ENCODE data around the gene NFATC1. TPM values are rescaled to one million over a fixed set of nuclear protein-coding genes. Genes with fewer than 3 reads are reported as not detected.

The NFATC1 gene
- total RNA-seq, 6 donors from 2014 or later = 13.6 to 39.5 (median 20.3) TPM

DNA sequence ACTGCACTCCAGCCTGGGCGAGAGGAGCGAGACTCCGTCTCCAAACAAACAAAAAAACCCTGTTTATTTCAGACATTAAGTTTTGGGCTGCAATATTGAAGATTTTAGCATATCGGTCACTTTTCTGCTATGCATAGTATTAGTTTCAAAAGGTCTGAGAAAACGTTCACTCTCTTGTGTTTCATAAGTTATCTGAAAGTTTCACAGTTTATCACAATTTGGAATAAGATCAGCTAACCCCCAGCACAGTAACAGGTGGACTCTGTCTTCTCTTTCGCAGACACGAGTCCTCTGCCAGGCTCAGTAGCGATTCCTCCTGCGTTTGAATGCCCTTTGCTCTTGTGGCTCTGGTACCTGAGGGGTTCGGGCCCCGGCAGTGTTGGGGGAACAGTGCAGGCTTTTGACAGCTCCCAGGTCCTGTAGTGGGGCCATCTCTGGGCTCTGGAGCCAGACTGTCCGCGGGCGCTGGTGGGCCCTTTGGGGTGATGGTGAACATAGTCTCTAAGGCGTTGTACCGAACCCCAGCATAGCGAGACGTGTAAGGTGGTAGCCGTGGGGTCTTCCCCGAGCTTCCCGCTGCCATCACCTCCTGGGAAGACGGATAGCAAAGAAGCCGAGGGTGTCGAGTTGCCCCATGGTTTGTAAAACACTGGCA is 20.4 kb downstream of the NFATC1 start:
- 92 to 97% methylated on average over 21 to 24 of the region's 24 CpGs for WGBS, 2 donors
- DNase-seq (peak in 1 of 2 donors; percentile 63), ATAC-seq (ENCODE audit: low FRiP score in 2 of 2) (peak in 1 of 2 donors; percentile 17)

GRCh38 chr18:79416677-79417052 is 20.9 kb downstream of the NFATC1 start:
- no peaks in the 10 kb centered on the region for H3K9me3 ChIP-seq
- peaks cover 0 to 4% (median 0%) of the 10 kb centered on the region in 4 donors for H3K4me1 ChIP-seq
- DNase-seq (peak in 1 of 2 donors; percentile 52), ATAC-seq (ENCODE audit: low FRiP score in 2 of 2) (no peak)
- 84 to 86% methylated on average over 5 to 12 of the region's 12 CpGs for WGBS, 2 donors
- no peaks in the 10 kb centered on the region for H3K27me3 ChIP-seq
- H3K27ac ChIP-seq = no peak overlapping the region
- peaks cover 0 to 47% (median 14%) of the 10 kb centered on the region in 4 donors for H3K36me3 ChIP-seq
- TF ChIP-seq POLR2A (IDR thresholded peaks at IDR 0.05) (no peak), POLR2AphosphoS5 (IDR thresholded peaks at IDR 0.05) (no peak), EP300 (IDR thresholded peaks at IDR 0.05) (no peak)
- TF ChIP-seq, protein P1, sequence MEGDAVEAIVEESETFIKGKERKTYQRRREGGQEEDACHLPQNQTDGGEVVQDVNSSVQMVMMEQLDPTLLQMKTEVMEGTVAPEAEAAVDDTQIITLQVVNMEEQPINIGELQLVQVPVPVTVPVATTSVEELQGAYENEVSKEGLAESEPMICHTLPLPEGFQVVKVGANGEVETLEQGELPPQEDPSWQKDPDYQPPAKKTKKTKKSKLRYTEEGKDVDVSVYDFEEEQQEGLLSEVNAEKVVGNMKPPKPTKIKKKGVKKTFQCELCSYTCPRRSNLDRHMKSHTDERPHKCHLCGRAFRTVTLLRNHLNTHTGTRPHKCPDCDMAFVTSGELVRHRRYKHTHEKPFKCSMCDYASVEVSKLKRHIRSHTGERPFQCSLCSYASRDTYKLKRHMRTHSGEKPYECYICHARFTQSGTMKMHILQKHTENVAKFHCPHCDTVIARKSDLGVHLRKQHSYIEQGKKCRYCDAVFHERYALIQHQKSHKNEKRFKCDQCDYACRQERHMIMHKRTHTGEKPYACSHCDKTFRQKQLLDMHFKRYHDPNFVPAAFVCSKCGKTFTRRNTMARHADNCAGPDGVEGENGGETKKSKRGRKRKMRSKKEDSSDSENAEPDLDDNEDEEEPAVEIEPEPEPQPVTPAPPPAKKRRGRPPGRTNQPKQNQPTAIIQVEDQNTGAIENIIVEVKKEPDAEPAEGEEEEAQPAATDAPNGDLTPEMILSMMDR (IDR thresholded peaks at IDR 0.05) = no peak
- H3K4me3 ChIP-seq = no peak overlapping the region

More for the DNA sequence above, 20.4 kb downstream of the NFATC1 start:
- no peaks in the 10 kb centered on the region for H3K27me3 ChIP-seq
- H3K36me3 ChIP-seq = peaks cover 0 to 46% (median 16%) of the 10 kb centered on the region in 4 donors
- TF ChIP-seq POLR2A (IDR thresholded peaks at IDR 0.05) (no peak), EP300 (IDR thresholded peaks at IDR 0.05) (no peak), POLR2AphosphoS5 (IDR thresholded peaks at IDR 0.05) (no peak)
- TF ChIP-seq, protein P1 (IDR thresholded peaks at IDR 0.05) = no peak
- H3K4me1 ChIP-seq = peaks cover 0 to 4% (median 0%) of the 10 kb centered on the region in 4 donors
- no peak overlapping the region for H3K27ac ChIP-seq
- H3K9me3 ChIP-seq = no peaks in the 10 kb centered on the region
- H3K4me3 ChIP-seq = no peak overlapping the region

- 94% methylated on average over 14 of the region's 19 CpGs; no CpG with 5 or more reads in 1 of the 2 donors for WGBS, 2 donors
- H3K27ac ChIP-seq = no peak overlapping the region
- H3K9me3 ChIP-seq = no peaks in the 10 kb centered on the region
- H3K36me3 ChIP-seq = peaks cover 0 to 43% (median 9%) of the 10 kb centered on the region in 4 donors
- ATAC-seq (ENCODE audit: low FRiP score in 2 of 2) (no peak), DNase-seq (peak in 1 of 2 donors; percentile 63)
- TF ChIP-seq EP300 (IDR thresholded peaks at IDR 0.05) (no peak), POLR2A (IDR thresholded peaks at IDR 0.05) (no peak), POLR2AphosphoS5 (IDR thresholded peaks at IDR 0.05) (no peak)
- H3K4me3 ChIP-seq = no peak overlapping the region
- H3K4me1 ChIP-seq = no peaks in the 10 kb centered on the region
- no peaks in the 10 kb centered on the region for H3K27me3 ChIP-seq
Observed at GRCh38 chr18:79418236-79418635, 22.5 kb downstream of the NFATC1 start.

GRCh38 chr18:79418642-79419041 is 22.9 kb downstream of the NFATC1 start:
- no peaks in the 10 kb centered on the region for H3K9me3 ChIP-seq
- TF ChIP-seq POLR2A (IDR thresholded peaks at IDR 0.05) (no peak), EP300 (IDR thresholded peaks at IDR 0.05) (no peak)
- TF ChIP-seq, protein P1 (IDR thresholded peaks at IDR 0.05) = no peak
- no peaks in the 10 kb centered on the region for H3K4me1 ChIP-seq
- H3K36me3 ChIP-seq = peaks cover 0 to 39% (median 7%) of the 10 kb centered on the region in 4 donors
- no peaks in the 10 kb centered on the region for H3K27me3 ChIP-seq
- no peak for ATAC-seq (ENCODE audit: low FRiP score in 2 of 2)
- no peak overlapping the region for H3K27ac ChIP-seq
- H3K4me3 ChIP-seq = no peak overlapping the region
- WGBS, 2 donors = 86 to 95% methylated on average over 4 to 11 of the region's 11 CpGs
- no peak for DNase-seq

DNA sequence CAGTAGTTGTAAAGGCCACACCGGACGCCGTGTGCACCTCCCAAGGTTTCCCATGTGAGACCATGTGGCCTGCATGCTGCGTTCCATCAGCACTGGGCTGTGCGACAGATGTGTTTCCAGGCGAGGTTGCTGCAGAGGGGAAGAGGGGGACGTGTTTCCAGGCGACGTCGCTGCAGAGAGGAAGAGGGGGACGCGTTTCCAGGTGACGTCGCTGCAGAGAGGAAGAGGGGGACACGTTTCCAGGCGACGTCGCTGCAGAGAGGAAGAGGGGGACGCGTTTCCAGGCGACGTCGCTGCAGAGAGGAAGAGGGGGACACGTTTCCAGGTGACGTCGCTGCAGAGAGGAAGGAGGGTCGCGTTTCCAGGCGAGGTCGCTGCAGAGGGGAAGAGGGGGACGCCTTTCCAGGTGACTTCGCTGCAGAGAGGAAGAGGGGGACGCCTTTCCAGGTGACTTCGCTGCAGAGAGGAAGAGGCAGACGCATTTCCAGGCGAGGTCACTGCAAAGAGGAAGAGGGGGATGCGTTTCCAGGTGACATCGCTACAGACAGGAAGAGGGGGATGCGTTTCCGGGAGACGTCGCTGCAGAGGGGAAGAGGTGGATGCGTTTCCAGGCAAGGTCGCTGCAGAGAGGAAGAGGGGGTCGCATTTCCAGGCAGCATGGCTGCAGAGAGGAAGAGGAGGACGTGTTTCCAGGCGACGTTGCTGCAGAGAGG is 24.5 kb downstream of the NFATC1 start:
- Histone ChIP-seq H3K36me3 (peaks cover 0 to 24% (median 7%) of the 10 kb centered on the region in 4 donors), H3K9me3 (no peaks in the 10 kb centered on the region), H3K4me1 (no peaks in the 10 kb centered on the region), H3K27me3 (no peaks in the 10 kb centered on the region), H3K4me3 (no peak overlapping the region), H3K27ac (no peak overlapping the region)
- TF ChIP-seq, protein P1 (IDR thresholded peaks at IDR 0.05) = no peak
- TF ChIP-seq EP300 (IDR thresholded peaks at IDR 0.05) = no peak
- TF ChIP-seq POLR2A (IDR thresholded peaks at IDR 0.05) = no peak
- TF ChIP-seq POLR2AphosphoS5 (IDR thresholded peaks at IDR 0.05) = no peak
- 84 to 91% methylated on average over 48 of the region's 48 CpGs for WGBS, 2 donors
- ATAC-seq (ENCODE audit: low FRiP score in 2 of 2) (no peak), DNase-seq (peak in 1 of 2 donors; percentile 37)
